Trophoblast cell (in vitro differentiated cells and primary cell): ENCODE results near the gene MAP7D1.

Experiments used
- DNase-seq, 2 donors: peaks; one replicate each; pipeline ENCODE4 v3.0.0-alpha.2; 2016
- H2AFZ ChIP-seq: 2 replicates; pipeline ENCODE4 v1.6.1; 2013; ENCODE audit warnings: low read length, moderate library complexity, mild to moderate bottlenecking; ENCODE audit not compliant: insufficient read depth, poor library complexity
- H2AK5ac ChIP-seq: 2 replicates; pipeline ENCODE4 v1.6.1; 2013; ENCODE audit warnings: mild to moderate bottlenecking, low read length
- H2BK120ac ChIP-seq: 2 replicates; pipeline ENCODE4 v1.6.1; 2013; ENCODE audit warnings: low read length, mild to moderate bottlenecking, moderate library complexity; ENCODE audit not compliant: insufficient read depth, poor library complexity
- H2BK12ac ChIP-seq: 2 replicates; pipeline ENCODE4 v1.6.1; 2013; ENCODE audit warnings: mild to moderate bottlenecking, low read length, moderate library complexity
- H2BK5ac ChIP-seq: 2 replicates; pipeline ENCODE4 v1.6.1; 2013; ENCODE audit warnings: low read length, low read depth, moderate library complexity, mild to moderate bottlenecking; ENCODE audit not compliant: poor library complexity
- H3K14ac ChIP-seq: 2 replicates; pipeline ENCODE4 v1.6.1; 2013; ENCODE audit warnings: mild to moderate bottlenecking, low read length
- H3K18ac ChIP-seq: 2 replicates; pipeline ENCODE4 v1.6.1; 2013; ENCODE audit warnings: mild to moderate bottlenecking, low read length
- H3K23ac ChIP-seq: 2 replicates; pipeline ENCODE4 v1.6.1; 2013; ENCODE audit warnings: low read length
- H3K27ac ChIP-seq: 2 replicates; pipeline ENCODE4 v1.5.1; 2013; ENCODE audit warnings: low read depth, mild to moderate bottlenecking, inconsistent platforms, low read length, moderate library complexity
- H3K27me3 ChIP-seq: 2 replicates; pipeline ENCODE4 v1.6.1; 2013; ENCODE audit warnings: inconsistent platforms, mild to moderate bottlenecking, low read length, moderate library complexity; ENCODE audit not compliant: insufficient read depth
- H3K36me3 ChIP-seq, 2 experiments: 1 replicate in 1 of 2; 2 replicates in 1 of 2; pipeline ENCODE4 v1.6.1; 2013; ENCODE audit warnings: low read length in 2 of 2, mild to moderate bottlenecking in 2 of 2, moderate library complexity in 1 of 2; ENCODE audit not compliant: insufficient read depth in 2 of 2, control insufficient read depth in 1 of 2
- H3K4ac ChIP-seq: 2 replicates; pipeline ENCODE4 v1.6.1; 2013; ENCODE audit warnings: low read depth, mild to moderate bottlenecking, low read length, moderate library complexity
- H3K4me1 ChIP-seq, 2 experiments: 1 replicate in 1 of 2; 2 replicates in 1 of 2; pipeline ENCODE4 v1.6.1; 2013; ENCODE audit warnings: low read length in 2 of 2, mild to moderate bottlenecking in 2 of 2, moderate library complexity in 1 of 2; ENCODE audit not compliant: insufficient read depth in 2 of 2, control insufficient read depth in 1 of 2
- H3K4me2 ChIP-seq: 2 replicates; pipeline ENCODE4 v1.6.1; 2013; ENCODE audit warnings: inconsistent platforms, mild to moderate bottlenecking, low read length, moderate library complexity
- H3K4me3 ChIP-seq: 2 replicates; pipeline ENCODE4 v1.5.1; 2013; ENCODE audit warnings: mild to moderate bottlenecking, low read depth, low read length, inconsistent platforms
- H3K79me1 ChIP-seq: one replicate; pipeline ENCODE4 v1.6.1; 2013; ENCODE audit warnings: low read length
- H3K79me2 ChIP-seq: 2 replicates; pipeline ENCODE4 v1.6.1; 2013; ENCODE audit warnings: low read length, mild to moderate bottlenecking; ENCODE audit not compliant: control insufficient read depth, insufficient read depth, poor library complexity
- H3K9ac ChIP-seq: 2 replicates; pipeline ENCODE4 v1.6.1; 2013; ENCODE audit warnings: mild to moderate bottlenecking, low read length
- H3K9me3 ChIP-seq: 2 replicates; pipeline ENCODE4 v1.6.1; 2013; ENCODE audit warnings: low read depth, mild to moderate bottlenecking, control low read depth, inconsistent platforms, low read length; ENCODE audit not compliant: insufficient read depth
- H4K12ac ChIP-seq: 2 replicates; pipeline ENCODE4 v1.6.1; 2013; ENCODE audit warnings: low read depth, mild to moderate bottlenecking, low read length, moderate library complexity
- H4K8ac ChIP-seq: 2 replicates; pipeline ENCODE4 v1.6.1; 2013; ENCODE audit warnings: low read depth, mild to moderate bottlenecking, low read length, moderate library complexity
- H4K91ac ChIP-seq: one replicate; pipeline ENCODE4 v1.6.1; 2013; ENCODE audit warnings: low read depth, mild to moderate bottlenecking, low read length, moderate library complexity
- WGBS: extraction: QIAGEN DNeasy Blood & Tissue Kit; methylation state at CpG from one replicate; pipeline ENCODE4 v1.1.7; 2013; ENCODE audit warnings: missing lambda C conversion rate; ENCODE audit not compliant: insufficient read length, insufficient coverage; ENCODE audit errors: extremely low coverage; 5-methylcytosine and 5-hydroxymethylcytosine counted together

Gene MAP7D1

GRCh38 chr1:36137226-36137625 is 18.7 kb upstream of the MAP7D1 start:
- Histone ChIP-seq H3K4me2 (no peak overlapping the region), H4K8ac (no peak overlapping the region), H4K12ac (no peak overlapping the region), H3K4me1 (peaks cover 0 to 10% of the 10 kb centered on the region in 2 experiments), H3K79me1 (no peaks in the 10 kb centered on the region), H3K4ac (no peak overlapping the region), H2BK5ac (no peak overlapping the region), H3K36me3 (peaks cover 12 to 27% of the 10 kb centered on the region in 2 experiments), H3K23ac (no peak overlapping the region), H3K9ac (no peak overlapping the region), H3K79me2 (no peaks in the 10 kb centered on the region), H4K91ac (no peak overlapping the region), H3K18ac (no peak overlapping the region), H3K14ac (no peak overlapping the region), H3K27ac (no peak overlapping the region), H2BK12ac (no peak overlapping the region), H3K9me3 (no peaks in the 10 kb centered on the region), H2AK5ac (no peak overlapping the region), H3K4me3 (no peak overlapping the region), H2BK120ac (no peak overlapping the region), H2AFZ (no peak overlapping the region), H3K27me3 (no peaks in the 10 kb centered on the region)
- WGBS, result no CpG with 5 or more reads among the region's 5 CpGs
- no peak for DNase-seq

GRCh38 chr1:36137776-36138175 is 18.2 kb upstream of the MAP7D1 start:
- H3K27ac ChIP-seq, result no peak overlapping the region
- H2BK120ac ChIP-seq, result no peak overlapping the region
- no CpG with 5 or more reads among the region's 3 CpGs for WGBS
- no peaks in the 10 kb centered on the region for H3K27me3 ChIP-seq
- H3K9me3 ChIP-seq, result no peaks in the 10 kb centered on the region
- H3K4me2 ChIP-seq, result no peak overlapping the region
- H3K23ac ChIP-seq, result no peak overlapping the region
- no peak overlapping the region for H4K12ac ChIP-seq
- no peaks in the 10 kb centered on the region for H3K79me2 ChIP-seq
- no peak for DNase-seq
- H3K36me3 ChIP-seq, result peaks cover 12 to 27% of the 10 kb centered on the region in 2 experiments
- H2BK12ac ChIP-seq, result no peak overlapping the region
- no peak overlapping the region for H2BK5ac ChIP-seq
- no peak overlapping the region for H4K91ac ChIP-seq
- H3K4me1 ChIP-seq, result peaks cover 0 to 10% of the 10 kb centered on the region in 2 experiments
- H3K18ac ChIP-seq, result no peak overlapping the region
- H2AFZ ChIP-seq, result no peak overlapping the region
- H4K8ac ChIP-seq, result no peak overlapping the region
- H2AK5ac ChIP-seq, result no peak overlapping the region
- no peak overlapping the region for H3K9ac ChIP-seq
- H3K4ac ChIP-seq, result no peak overlapping the region
- H3K79me1 ChIP-seq, result no peaks in the 10 kb centered on the region
- no peak overlapping the region for H3K14ac ChIP-seq
- H3K4me3 ChIP-seq, result no peak overlapping the region

GRCh38 chr1:36139521-36139920 is 16.4 kb upstream of the MAP7D1 start:
- H2BK5ac ChIP-seq, result no peak overlapping the region
- no peak overlapping the region for H3K4ac ChIP-seq
- H3K18ac ChIP-seq, result no peak overlapping the region
- H3K79me2 ChIP-seq, result no peaks in the 10 kb centered on the region
- peaks cover 0 to 2% of the 10 kb centered on the region in 2 experiments for H3K4me1 ChIP-seq
- DNase-seq, result no peak
- H3K9ac ChIP-seq, result no peak overlapping the region
- H3K14ac ChIP-seq, result no peak overlapping the region
- no peak overlapping the region for H2AFZ ChIP-seq
- H4K12ac ChIP-seq, result no peak overlapping the region
- H4K91ac ChIP-seq, result no peak overlapping the region
- H3K4me3 ChIP-seq, result no peak overlapping the region
- no peak overlapping the region for H4K8ac ChIP-seq
- no peak overlapping the region for H2AK5ac ChIP-seq
- H3K27me3 ChIP-seq, result no peaks in the 10 kb centered on the region
- H3K27ac ChIP-seq, result no peak overlapping the region
- H3K79me1 ChIP-seq, result no peaks in the 10 kb centered on the region
- no peak overlapping the region for H2BK12ac ChIP-seq
- WGBS, result no CpG with 5 or more reads among the region's 5 CpGs
- no peak overlapping the region for H3K4me2 ChIP-seq
- peaks cover 12 to 27% of the 10 kb centered on the region in 2 experiments for H3K36me3 ChIP-seq
- no peak overlapping the region for H3K23ac ChIP-seq
- H3K9me3 ChIP-seq, result no peaks in the 10 kb centered on the region
- no peak overlapping the region for H2BK120ac ChIP-seq

- Histone ChIP-seq H2BK12ac (no peak overlapping the region), H3K9ac (no peak overlapping the region), H2AK5ac (no peak overlapping the region), H2BK120ac (no peak overlapping the region), H3K4ac (no peak overlapping the region), H3K18ac (no peak overlapping the region), H4K12ac (no peak overlapping the region), H4K91ac (no peak overlapping the region), H2BK5ac (no peak overlapping the region), H3K23ac (no peak overlapping the region), H3K36me3 (peaks cover 10 to 19% of the 10 kb centered on the region in 2 experiments), H3K4me2 (no peak overlapping the region), H3K79me1 (no peaks in the 10 kb centered on the region), H2AFZ (no peak overlapping the region), H3K4me3 (no peak overlapping the region), H3K27me3 (no peaks in the 10 kb centered on the region), H3K79me2 (no peaks in the 10 kb centered on the region), H3K27ac (no peak overlapping the region), H4K8ac (no peak overlapping the region), H3K9me3 (no peaks in the 10 kb centered on the region), H3K4me1 (no peaks in the 10 kb centered on the region), H3K14ac (no peak overlapping the region)
- no CpG with 5 or more reads among the region's 1 CpG for whole genome bisulfite sequencing
- no peak for DNase-seq
Observed at GRCh38 chr1:36142121-36142520, 13.8 kb upstream of the MAP7D1 start.
